Measurements from ENCODE around the gene CERT1.

- TF ChIP-seq CTCF (IDR thresholded peaks at IDR 0.05) (no peak), POLR2A (IDR thresholded peaks at IDR 0.05) (no peak)
Observed at GRCh38 chr5:75439276-75439675, 72.2 kb downstream of the CERT1 start.
